Activated naive CD4-positive, alpha-beta T cell (primary cell): ENCODE results near the gene RPTOR.

ENCODE experiments used
- DNase-seq, 4 experiments: peaks; one replicate each; lab custom pipeline; 2025; lab: John Stamatoyannopoulos, UW

RPTOR gene

GRCh38 chr17:80765241-80765961 lies 220.8 kb downstream of the RPTOR start:
- no peak for DNase-seq

GRCh38 chr17:80766290-80766855 lies 221.7 kb downstream of the RPTOR start:
- no peak for DNase-seq

- no peak for DNase-seq
Observed at GRCh38 chr17:80768389-80768788, 223.8 kb downstream of the RPTOR start.

DNA sequence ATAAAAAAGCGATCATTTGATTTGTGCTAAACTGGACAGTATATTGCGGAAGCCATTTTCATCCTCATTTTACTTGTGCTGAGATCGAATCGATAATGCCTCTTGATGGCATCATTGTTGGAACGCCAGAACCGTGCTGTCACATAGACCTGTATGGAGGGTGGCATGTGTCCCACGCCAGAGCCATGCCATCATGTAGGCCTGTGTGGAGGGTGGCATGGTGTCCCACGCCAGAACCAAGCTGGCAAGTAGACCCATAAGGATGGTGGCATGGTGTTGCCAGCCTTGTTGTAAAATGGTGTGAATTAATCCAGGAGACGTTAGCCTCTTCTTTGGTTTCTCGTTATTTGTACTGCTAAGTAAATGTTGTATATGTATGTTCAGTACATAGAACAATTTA lies 224.3 kb downstream of the RPTOR start:
- no peak for DNase-seq

GRCh38 chr17:80769516-80769915 lies 224.9 kb downstream of the RPTOR start:
- DNase-seq = no peak

GRCh38 chr17:80769936-80770625 lies 225.4 kb downstream of the RPTOR start:
- no peak for DNase-seq

- DNase-seq = no peak
Observed at GRCh38 chr17:80770881-80771611, 226.4 kb downstream of the RPTOR start.

- DNase-seq = no peak
Observed at GRCh38 chr17:80771612-80772005, 227.0 kb downstream of the RPTOR start.

DNA sequence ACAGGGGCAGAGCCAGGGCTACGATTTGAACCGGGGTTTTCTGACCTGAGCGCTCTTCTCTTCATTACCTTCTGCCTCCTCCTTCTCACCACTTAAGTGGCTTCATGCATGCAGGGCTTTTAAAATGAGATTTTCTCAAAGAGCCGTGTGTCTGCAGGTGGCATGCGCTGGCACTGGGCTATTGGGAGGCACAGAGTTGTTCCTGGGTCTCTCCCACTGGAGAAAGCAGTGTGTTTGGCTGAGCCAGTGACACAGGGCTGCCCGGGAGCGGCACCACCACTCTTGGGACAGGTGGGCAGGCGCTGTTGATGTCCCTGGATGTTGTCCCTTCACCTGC lies 228.2 kb downstream of the RPTOR start:
- DNase-seq = no peak

- DNase-seq = no peak
Observed at GRCh38 chr17:80773243-80773991, 228.8 kb downstream of the RPTOR start.

- DNase-seq = no peak
Observed at GRCh38 chr17:80774146-80774545, 229.5 kb downstream of the RPTOR start.

- DNase-seq = no peak
Observed at GRCh38 chr17:80774643-80775281, 230.1 kb downstream of the RPTOR start.

DNA sequence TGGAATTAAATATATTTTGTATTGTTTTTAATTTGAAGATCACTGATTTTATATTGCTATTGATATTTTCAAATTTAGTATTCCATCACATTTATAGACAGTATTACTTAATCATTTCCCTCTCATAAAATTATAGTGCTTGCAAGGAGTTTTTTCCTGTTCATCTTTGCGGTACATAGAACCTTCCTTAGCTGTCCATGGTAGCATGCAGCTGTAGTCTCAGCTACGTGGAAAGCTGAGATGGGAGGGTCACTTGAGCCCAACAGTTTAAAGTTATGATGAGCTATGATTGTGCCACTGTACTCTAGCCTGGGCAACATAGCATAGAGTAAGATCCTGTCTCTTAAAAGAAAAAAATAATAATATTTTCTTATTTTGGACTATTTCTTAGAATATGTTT lies 231.2 kb downstream of the RPTOR start:
- no peak for DNase-seq

- DNase-seq = no peak
Observed at GRCh38 chr17:80777274-80777673, 232.6 kb downstream of the RPTOR start.

- DNase-seq = no peak
Observed at GRCh38 chr17:80778716-80779115, 234.1 kb downstream of the RPTOR start.

DNA sequence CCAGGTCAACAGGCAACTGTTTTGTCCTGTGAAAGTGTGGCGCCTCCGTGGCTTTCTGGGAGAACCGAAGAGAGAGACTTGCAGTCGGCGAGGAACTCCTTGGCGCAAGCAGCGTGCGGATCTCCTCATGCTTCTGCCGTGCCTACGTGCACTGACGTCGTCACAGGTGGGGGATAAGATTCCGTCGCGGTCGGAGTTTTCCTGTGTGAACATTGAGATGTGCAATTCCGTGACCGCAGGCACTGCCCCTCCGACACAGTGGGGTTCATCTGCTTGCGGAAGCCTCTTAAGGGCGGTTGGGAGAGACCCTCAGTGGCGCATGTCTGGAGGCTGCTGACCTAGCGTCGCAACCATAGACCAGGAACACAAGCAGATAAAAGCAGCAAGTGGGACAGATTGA lies 234.7 kb downstream of the RPTOR start:
- DNase-seq = no peak

- DNase-seq = no peak
Observed at GRCh38 chr17:80779961-80780380, 235.3 kb downstream of the RPTOR start.

GRCh38 chr17:80780381-80781198 lies 236.0 kb downstream of the RPTOR start:
- DNase-seq = no peak

- no peak for DNase-seq
Observed at GRCh38 chr17:80781211-80781610, 236.6 kb downstream of the RPTOR start.

GRCh38 chr17:80781807-80782277 lies 237.2 kb downstream of the RPTOR start:
- DNase-seq = no peak
